GM21737 (cell line): ENCODE data around the gene CCDC117.

Experiments used
- ATAC-seq: cut with Tn5 transposase; IDR thresholded peaks from one replicate; pipeline ENCODE4 v1.9.1; 2021; ENCODE audit warnings: mild to moderate bottlenecking, moderate library complexity; ENCODE audit not compliant: unreplicated experiment

CCDC117 gene

DNA sequence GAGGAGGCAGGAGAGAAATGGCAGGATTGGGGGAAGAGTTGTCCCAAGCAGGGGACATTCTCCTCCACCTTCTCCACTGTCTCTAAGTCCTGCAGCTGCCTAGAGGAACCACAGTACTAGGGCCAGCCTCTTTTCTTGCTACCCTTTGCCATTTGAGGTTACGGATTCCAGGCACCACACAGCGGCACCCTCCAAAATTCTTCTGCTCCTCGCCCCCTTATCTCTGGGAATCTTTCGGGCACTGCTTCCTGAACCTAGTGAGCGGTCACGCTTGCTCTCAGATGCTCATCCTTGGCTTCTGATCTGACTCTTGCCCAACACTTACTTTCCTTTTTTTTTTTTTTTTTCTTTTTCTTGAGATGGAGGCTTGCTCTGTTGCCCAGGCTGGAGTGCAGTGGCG, 54.4 kb downstream of the CCDC117 start:
- no peak for ATAC-seq

DNA sequence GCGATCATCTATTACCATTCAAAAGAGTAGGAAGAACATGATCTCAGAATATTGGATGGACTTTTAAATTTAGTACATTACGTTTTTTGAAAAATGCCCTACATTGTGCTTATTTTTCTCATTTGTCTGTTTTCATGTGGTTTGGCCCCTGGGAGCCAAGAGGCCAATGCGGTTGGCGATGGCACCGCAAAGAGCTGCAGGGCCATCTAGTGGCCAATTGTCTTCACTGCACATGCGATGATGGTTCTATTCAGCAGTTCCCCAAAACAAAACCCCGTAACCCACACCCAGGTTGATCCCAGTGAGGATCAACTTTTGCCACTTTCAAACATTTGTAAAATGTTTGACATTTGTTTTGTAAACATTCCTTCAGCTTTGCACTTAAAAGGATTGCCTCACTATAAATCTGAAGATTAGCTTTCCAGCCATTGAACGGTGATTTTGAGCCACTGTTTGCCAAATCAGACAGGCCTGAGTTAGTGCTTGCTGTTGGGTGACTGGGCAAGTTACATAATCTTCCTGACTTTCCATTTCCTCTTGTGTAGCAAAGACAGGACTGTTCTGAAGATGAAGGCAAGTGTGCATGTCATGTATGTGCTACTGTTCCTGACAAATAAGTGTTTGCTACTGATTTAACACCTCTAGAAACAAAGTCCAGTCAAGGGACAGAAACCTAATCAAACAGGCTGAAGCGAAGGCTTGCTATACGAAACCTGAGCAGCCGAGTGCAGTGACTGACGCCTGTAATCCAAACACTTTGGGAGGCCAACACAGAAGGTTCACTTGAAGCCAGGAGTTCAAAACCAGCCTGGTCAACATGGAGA, 57.1 kb downstream of the CCDC117 start:
- ATAC-seq, result no peak

DNA sequence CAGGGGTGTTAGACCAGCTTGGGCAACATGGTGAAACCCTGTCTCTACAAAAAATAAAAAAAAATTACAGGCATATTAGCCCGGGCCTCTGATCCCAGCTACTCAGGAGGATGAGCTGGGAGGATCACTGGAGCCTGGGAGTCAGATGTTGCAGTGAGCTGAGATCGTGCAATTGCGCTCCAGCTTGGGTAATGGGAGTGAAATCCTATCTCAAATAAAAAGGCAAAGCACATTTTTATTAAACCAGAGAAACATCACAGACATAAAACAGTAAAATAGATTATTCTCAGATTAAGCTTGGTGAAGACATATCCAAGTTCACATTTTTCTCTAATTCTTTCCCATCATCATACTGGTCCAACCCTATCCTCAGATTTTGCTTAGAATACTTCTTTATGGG, 57.9 kb downstream of the CCDC117 start:
- no peak for ATAC-seq

DNA sequence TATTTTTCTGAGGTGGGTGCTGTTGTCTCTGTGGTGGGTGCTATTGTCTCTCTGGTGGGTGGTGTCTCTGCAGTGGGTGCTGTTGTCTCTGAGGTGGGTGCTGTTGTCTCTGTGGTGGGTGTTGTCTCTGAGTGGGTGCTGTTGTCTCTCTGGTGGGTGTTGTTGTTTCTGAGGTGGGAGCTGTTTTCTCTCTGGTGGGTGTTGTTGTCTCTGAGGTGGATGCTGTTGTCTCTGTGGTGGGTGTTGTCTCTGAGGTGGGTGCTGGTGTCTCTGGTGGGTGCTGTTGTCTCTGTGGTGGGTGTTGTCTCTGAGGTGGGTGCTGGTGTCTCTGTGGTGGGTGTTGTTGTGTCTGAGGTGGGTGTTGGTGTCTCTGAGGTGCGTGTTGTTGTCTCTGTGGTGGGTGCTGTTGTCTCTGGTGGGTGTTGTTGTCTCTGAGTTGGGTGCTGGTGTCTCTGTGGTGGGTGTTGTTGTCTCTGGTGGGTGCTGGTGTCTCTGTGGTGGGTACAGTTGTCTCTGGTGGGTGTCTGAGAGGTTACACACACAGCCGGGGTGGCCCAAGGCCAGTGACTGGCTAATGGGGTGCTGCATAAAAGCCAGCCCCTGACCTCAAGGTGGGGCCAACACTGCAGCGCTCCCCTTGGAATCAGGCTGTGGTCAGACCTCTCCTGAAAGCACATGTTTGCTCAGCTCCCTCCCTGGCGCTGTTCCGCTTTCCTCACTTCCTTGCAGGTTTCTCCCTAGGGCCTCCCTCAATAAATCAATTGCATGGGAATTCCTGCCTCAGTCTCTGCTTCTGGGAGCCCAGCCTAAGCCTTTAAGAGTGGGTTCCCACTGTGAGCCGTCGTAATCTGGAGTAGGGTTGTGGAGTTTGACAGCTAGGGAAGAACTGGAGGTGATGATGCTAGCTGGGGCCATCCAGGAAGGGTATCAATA, 58.9 kb downstream of the CCDC117 start:
- ATAC-seq, result no peak

DNA sequence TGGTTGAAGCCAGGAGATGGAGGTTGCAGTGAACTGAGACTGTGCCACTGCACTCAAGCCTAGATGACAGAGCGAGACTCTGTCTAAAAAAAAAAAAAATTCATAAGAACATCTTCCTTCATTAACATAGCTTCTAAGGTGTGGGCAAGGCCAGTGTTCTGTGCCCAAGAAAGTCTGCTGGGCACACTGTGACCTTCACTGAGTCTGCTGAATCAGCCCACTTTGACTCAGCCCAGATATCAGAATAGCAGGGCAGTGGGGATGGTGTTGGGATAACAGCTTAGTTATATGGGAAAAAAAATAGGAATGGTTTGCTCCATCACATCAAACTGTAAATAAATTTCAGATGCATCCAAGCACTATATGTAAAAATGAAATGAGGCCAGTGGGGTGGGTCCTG, 60.2 kb downstream of the CCDC117 start:
- ATAC-seq, result no peak

DNA sequence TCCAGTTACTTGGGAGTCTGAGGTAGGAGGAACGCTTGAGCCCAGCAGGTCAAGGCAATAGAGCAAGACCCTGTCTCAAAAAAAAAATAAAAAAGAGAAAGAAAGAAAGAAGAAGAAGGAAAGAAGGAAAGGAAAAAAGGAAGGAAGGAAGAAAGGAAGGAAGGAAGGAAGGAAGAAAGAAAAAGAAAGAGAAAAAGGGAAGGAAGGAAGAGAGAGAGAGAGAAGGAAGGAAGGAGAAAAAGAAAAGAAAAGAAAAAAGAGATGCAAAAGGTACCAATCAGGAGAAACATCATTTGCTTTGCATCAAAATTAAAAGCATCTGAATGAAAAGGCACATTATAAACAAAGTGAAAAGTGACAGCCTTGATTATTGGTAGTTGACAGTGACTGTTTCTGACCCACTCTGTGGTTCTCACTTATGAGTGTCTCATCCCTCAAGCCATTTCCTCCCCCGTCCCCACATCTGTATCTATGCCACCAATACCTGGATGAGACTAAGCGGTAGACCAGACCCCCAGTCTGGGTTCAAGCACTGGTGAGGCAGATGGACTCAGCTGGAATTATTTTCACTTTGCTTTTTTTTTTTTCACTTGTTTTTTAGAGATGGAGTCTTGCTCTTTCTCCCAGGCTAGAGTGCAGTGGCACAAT, 60.9 kb downstream of the CCDC117 start:
- no peak for ATAC-seq

DNA sequence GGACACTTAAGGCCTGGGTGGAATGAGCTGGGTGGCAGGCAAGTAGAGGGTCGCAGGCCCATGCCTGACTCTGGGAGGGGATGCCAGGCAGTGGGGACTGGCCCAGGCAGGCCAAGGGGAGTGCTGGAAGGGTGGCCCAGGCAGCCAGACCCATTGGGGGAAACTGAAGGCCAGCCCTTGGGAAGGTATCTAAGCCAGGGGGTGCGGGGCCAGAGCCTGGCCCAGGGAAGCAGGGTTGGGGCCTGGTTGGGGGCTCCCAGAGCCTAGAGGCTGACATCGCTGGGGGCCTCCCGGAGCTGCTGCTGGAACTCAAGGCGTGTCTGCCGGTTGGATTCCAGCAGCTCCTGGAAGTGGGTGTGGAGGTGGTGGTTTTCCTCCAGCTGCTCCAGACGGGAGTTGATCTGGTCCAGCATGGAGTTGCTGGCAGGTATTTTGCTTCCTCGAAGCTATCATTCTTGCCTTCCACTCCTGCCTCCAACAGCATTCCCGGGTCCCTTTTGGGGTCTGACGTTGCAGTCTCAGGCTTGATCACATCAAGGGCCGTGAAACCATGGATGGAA, 63.2 kb downstream of the CCDC117 start:
- ATAC-seq, result no peak

DNA sequence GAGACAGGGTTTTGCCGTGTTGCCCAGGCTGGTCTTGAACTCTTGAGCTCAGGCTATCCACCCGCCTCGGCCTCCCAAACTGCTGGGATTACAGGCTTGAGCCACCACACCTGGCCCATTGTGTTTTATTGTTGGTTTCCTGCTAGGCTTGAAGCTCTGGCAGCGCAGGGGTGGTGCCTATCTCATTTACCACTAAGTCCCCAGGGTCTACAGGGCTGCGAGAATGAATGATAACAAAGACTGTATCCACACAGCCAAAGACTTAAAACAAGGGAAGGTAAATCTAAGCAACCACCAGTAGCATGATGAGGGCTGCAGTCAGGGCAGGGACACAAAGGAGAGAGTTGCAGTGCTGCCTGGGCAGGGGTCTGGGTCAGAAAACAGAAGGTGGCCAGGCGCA, 65.1 kb downstream of the CCDC117 start:
- ATAC-seq, result no peak
